ENCODE results near the gene RAB29. TPM values are rescaled to one million over a fixed set of nuclear protein-coding genes. Genes with fewer than 3 reads are reported as not detected.
A peak's percentile ranks its signal among the peaks of the same experiment; 100 is the strongest.

RAB29 gene
- total RNA-seq, 2 donors from 2014 or later, result 23.5 to 47.2 TPM

DNA sequence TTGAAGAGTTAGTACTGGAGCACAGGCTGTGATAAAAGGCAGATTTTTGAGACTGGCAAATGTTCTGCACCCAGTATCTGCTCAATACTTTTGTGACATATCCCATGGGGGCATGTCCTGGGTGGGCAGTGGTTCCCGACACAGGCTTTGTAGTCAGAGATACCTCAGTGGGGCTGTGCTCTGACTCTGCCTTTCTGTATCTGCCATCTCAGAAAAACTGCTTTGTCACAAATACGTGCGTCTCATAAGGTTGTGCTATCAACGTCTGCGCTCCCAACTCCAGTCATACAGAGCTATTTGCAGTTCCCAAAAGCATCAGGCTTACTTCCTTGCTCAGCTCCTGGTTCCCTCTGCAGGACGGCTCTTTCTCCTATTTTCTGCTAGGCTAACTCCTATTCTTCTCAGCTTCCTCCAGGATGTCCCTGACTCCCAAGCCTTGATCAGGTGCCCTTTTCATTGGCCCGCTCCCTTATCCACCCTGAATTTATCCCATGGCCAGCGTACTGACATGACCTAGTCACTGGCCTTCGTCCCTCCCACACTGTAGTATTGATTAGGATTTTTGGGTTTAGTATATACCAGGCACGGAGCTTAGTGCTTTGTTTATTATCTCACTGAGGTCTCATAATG, 12.1 kb upstream of the RAB29 start:
- DNase-seq (ENCODE audit: low spot score), result no peak
- TF ChIP-seq CTCF (IDR thresholded peaks at IDR 0.05), result no peak
- Histone ChIP-seq H3K36me3 (peaks cover 15% of the 10 kb centered on the region), H3K4me3 (no peak overlapping the region), H3K4me1 (ENCODE audit: control insufficient read depth in 1 of 2, low read depth in 2 of 2) (peaks cover 3 to 25% of the 10 kb centered on the region in 2 donors), H3K27ac (no peak overlapping the region), H3K27me3 (replicated peaks; ENCODE audit: insufficient read depth) (no peaks in the 10 kb centered on the region), H3K9me3 (no peaks in the 10 kb centered on the region)
- no peak for ATAC-seq (ENCODE audit: insufficient number of reproducible peaks, low FRiP score, low read depth)

DNA sequence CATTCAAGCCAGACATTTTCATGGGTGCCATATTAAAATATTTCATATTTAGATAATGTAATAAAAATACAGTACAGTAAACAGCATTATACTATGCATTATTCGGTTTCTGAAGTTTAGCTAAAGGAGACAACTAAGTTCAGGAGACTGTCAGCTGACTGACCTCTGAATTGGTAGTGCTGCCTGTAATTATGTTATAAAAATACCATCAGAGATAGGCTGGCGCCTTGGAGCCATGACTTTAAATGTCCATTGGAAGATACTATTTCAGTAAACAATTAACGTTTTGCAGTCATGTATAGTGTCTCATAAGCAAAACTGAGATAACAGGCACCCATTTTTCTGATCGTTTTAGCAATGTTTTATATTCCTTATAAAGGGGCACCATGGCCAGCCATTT, 11.3 kb upstream of the RAB29 start:
- ATAC-seq (ENCODE audit: insufficient number of reproducible peaks, low FRiP score, low read depth) (no peak), DNase-seq (ENCODE audit: low spot score) (no peak)
- Histone ChIP-seq H3K36me3 (peaks cover 9% of the 10 kb centered on the region), H3K9me3 (no peaks in the 10 kb centered on the region), H3K4me3 (no peak overlapping the region), H3K4me1 (ENCODE audit: control insufficient read depth in 1 of 2, low read depth in 2 of 2) (peaks cover 3 to 25% of the 10 kb centered on the region in 2 donors), H3K27me3 (replicated peaks; ENCODE audit: insufficient read depth) (no peaks in the 10 kb centered on the region), H3K27ac (no peak overlapping the region)
- TF ChIP-seq CTCF (IDR thresholded peaks at IDR 0.05), result no peak

GRCh38 chr1:205785446-205785845, 10.2 kb upstream of the RAB29 start:
- ATAC-seq (ENCODE audit: insufficient number of reproducible peaks, low FRiP score, low read depth), result no peak
- H3K36me3 ChIP-seq, result peaks cover 7% of the 10 kb centered on the region
- H3K4me1 ChIP-seq (ENCODE audit: control insufficient read depth in 1 of 2, low read depth in 2 of 2), result peaks cover 3 to 25% of the 10 kb centered on the region in 2 donors
- no peak for TF ChIP-seq CTCF (IDR thresholded peaks at IDR 0.05)
- no peak for DNase-seq (ENCODE audit: low spot score)
- no peaks in the 10 kb centered on the region for H3K27me3 ChIP-seq (replicated peaks; ENCODE audit: insufficient read depth)
- H3K9me3 ChIP-seq, result no peaks in the 10 kb centered on the region
- H3K4me3 ChIP-seq, result no peak overlapping the region
- H3K27ac ChIP-seq, result no peak overlapping the region

DNA sequence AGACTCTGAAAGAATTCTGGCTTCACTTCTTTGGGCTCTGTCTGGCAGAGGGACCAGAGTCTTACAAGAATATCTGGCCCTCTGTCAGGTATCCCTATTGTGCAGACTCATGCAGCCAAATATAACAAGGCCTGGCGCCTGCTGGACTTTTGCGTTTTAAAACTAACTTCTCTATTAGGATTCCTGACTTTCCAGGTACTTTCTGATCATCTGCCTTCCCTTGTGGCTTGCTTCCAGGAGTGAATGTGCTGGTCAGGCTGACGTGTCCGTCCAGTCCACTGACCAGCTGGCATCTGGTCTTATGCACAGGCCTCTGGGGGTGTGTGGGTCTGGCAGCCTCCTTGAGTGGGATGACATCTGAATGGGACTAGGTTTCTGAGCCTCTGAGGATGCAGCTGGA, 8.6 kb upstream of the RAB29 start:
- ATAC-seq (ENCODE audit: insufficient number of reproducible peaks, low FRiP score, low read depth) (peak; percentile 44), DNase-seq (ENCODE audit: low spot score) (peak; percentile 49)
- TF ChIP-seq CTCF (IDR thresholded peaks at IDR 0.05), result no peak
- peaks cover 3 to 25% of the 10 kb centered on the region in 2 donors for H3K4me1 ChIP-seq (ENCODE audit: control insufficient read depth in 1 of 2, low read depth in 2 of 2)
- H3K27ac ChIP-seq, result peak overlapping the region; percentile 62 to 85
- no peak overlapping the region for H3K4me3 ChIP-seq
- H3K36me3 ChIP-seq, result no peaks in the 10 kb centered on the region
- no peaks in the 10 kb centered on the region for H3K9me3 ChIP-seq
- no peaks in the 10 kb centered on the region for H3K27me3 ChIP-seq (replicated peaks; ENCODE audit: insufficient read depth)

DNA sequence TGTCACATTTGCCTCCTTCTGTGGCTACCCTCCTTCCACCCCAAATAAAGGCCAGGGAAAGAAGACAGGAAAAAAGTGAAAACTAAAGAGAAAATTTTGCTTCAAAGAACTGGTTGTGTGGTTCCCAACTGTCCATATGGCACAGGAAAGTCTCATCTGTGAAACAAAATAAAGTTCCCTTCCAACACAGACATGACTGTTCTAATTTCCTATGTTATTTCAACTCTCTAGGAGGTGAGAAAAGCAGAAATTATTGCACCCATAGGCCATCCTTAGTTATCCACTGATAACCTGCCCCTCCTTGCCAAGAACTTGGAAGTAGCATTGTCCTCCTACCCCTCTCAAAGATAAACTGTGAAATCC, 8.1 kb upstream of the RAB29 start:
- H3K36me3 ChIP-seq, result no peaks in the 10 kb centered on the region

More for the DNA sequence above, 8.1 kb upstream of the RAB29 start:
- TF ChIP-seq CTCF (IDR thresholded peaks at IDR 0.05), result no peak
- H3K27me3 ChIP-seq (replicated peaks; ENCODE audit: insufficient read depth), result no peaks in the 10 kb centered on the region
- no peak for ATAC-seq (ENCODE audit: insufficient number of reproducible peaks, low FRiP score, low read depth)
- DNase-seq (ENCODE audit: low spot score), result no peak
- H3K27ac ChIP-seq, result peak overlapping the region; percentile 62 to 85
- H3K9me3 ChIP-seq, result no peaks in the 10 kb centered on the region
- peaks cover 3 to 25% of the 10 kb centered on the region in 2 donors for H3K4me1 ChIP-seq (ENCODE audit: control insufficient read depth in 1 of 2, low read depth in 2 of 2)
- H3K4me3 ChIP-seq, result no peak overlapping the region
